CD4-positive, alpha-beta T cell treated with Interleukin-6 at 100 ng/mL for 8 hours (primary cell): ENCODE data around the gene SCRT2.

Source experiments
- DNase-seq: peaks from one replicate; pipeline ENCODE4 v3.0.0-alpha.2; 2020; ENCODE audit warnings: mixed read lengths, low spot score

Gene SCRT2

GRCh38 chr20:672963-673602 lies 2.5 kb downstream of the SCRT2 start:
- no peak for DNase-seq

GRCh38 chr20:671252-672030 lies 4.2 kb downstream of the SCRT2 start:
- no peak for DNase-seq

GRCh38 chr20:669573-669972 lies 6.0 kb downstream of the SCRT2 start:
- DNase-seq: no peak

- DNase-seq: no peak
Observed at GRCh38 chr20:668638-669037, 7.0 kb downstream of the SCRT2 start.

- DNase-seq: no peak
Observed at GRCh38 chr20:668050-668449, 7.6 kb downstream of the SCRT2 start.

- DNase-seq: peak; percentile 51
Observed at GRCh38 chr20:667351-668034, 8.1 kb downstream of the SCRT2 start.

GRCh38 chr20:666877-667276 lies 8.7 kb downstream of the SCRT2 start:
- no peak for DNase-seq

- no peak for DNase-seq
Observed at GRCh38 chr20:665276-665675, 10.3 kb downstream of the SCRT2 start.

GRCh38 chr20:664576-664975 lies 11.0 kb downstream of the SCRT2 start:
- DNase-seq: no peak

- no peak for DNase-seq
Observed at GRCh38 chr20:664151-664550, 11.5 kb downstream of the SCRT2 start.

GRCh38 chr20:663315-664090 lies 12.1 kb downstream of the SCRT2 start:
- no peak for DNase-seq

GRCh38 chr20:662277-663192 lies 13.1 kb downstream of the SCRT2 start:
- DNase-seq: no peak

- DNase-seq: no peak
Observed at GRCh38 chr20:661474-662270, 13.9 kb downstream of the SCRT2 start.

GRCh38 chr20:658731-659291 lies 16.8 kb downstream of the SCRT2 start:
- no peak for DNase-seq

GRCh38 chr20:658202-658601 lies 17.4 kb downstream of the SCRT2 start:
- no peak for DNase-seq

GRCh38 chr20:655726-656624 lies 19.6 kb downstream of the SCRT2 start:
- DNase-seq: no peak

- no peak for DNase-seq
Observed at GRCh38 chr20:654417-654750, 21.2 kb downstream of the SCRT2 start.

- DNase-seq: no peak
Observed at GRCh38 chr20:653590-654416, 21.8 kb downstream of the SCRT2 start.
